H1 (cell line): ENCODE results near the gene CDKN2A. TPM values are rescaled to one million over a fixed set of nuclear protein-coding genes. Genes with fewer than 3 reads are reported as not detected.

ENCODE experiments used
- CTCF ChIA-PET: fragments of 300-600 bp; sonication (Branson Sonifier 250); formaldehyde crosslinking; loops from one replicate; lab custom pipeline; 2021; ENCODE audit not compliant: partially characterized antibody; lab: Charles Lee
- POLR2A ChIA-PET: fragments of 300-600 bp; sonication (Branson Sonifier 250); formaldehyde crosslinking; loops from one replicate; lab custom pipeline; 2021; ENCODE audit warnings: inconsistent platforms; ENCODE audit not compliant: partially characterized antibody; lab: Charles Lee
- DNase-seq, 2 experiments: peaks; one replicate each; pipeline versions ENCODE4 v3.0.0 to v3.0.0-alpha.2; 2010 to 2022; ENCODE audit warnings: low spot score in 2 of 2, low read depth in 1 of 2, mixed read lengths in 1 of 2
- FAIRE-seq: peaks from 2 replicates; lab custom pipeline; 2011; peaks lifted over from hg19 to GRCh38; lab: Jason Lieb, UNC
- H2AFZ ChIP-seq: 2 replicates; pipeline ENCODE4 v1.8.1; 2012; ENCODE audit warnings: low read length, inconsistent platforms
- H2AK5ac ChIP-seq: 2 replicates; pipeline ENCODE4 v1.6.1; 2013; ENCODE audit warnings: low read depth, low read length
- H2BK120ac ChIP-seq: replicated peaks from 2 replicates; pipeline ENCODE3; 2013; ENCODE audit warnings: low read depth, low read length, inconsistent platforms
- H2BK12ac ChIP-seq: 2 replicates; pipeline ENCODE4 v1.6.1; 2013; ENCODE audit warnings: low read depth, low read length
- H2BK15ac ChIP-seq: 2 replicates; pipeline ENCODE4 v1.6.1; 2013; ENCODE audit warnings: low read length
- H2BK20ac ChIP-seq: 2 replicates; pipeline ENCODE4 v1.6.1; 2013; ENCODE audit warnings: low read length
- H2BK5ac ChIP-seq: 2 replicates; pipeline ENCODE4 v1.6.1; 2013; ENCODE audit warnings: low read depth, low read length
- H3K14ac ChIP-seq: 2 replicates; pipeline ENCODE4 v1.6.1; 2013; ENCODE audit warnings: inconsistent platforms; ENCODE audit not compliant: insufficient read length
- H3K18ac ChIP-seq: 2 replicates; pipeline ENCODE4 v1.6.1; 2013; ENCODE audit warnings: low read length; ENCODE audit errors: extremely low read depth
- H3K23ac ChIP-seq: 2 replicates; pipeline ENCODE4 v1.6.1; 2013; ENCODE audit warnings: inconsistent platforms; ENCODE audit not compliant: insufficient read length
- H3K23me2 ChIP-seq: 2 replicates; pipeline ENCODE4 v1.6.1; 2013; ENCODE audit warnings: low read depth, low read length
- H3K27ac ChIP-seq: 2 replicates; pipeline ENCODE4 v1.6.1; 2011; ENCODE audit warnings: low read depth, low read length, inconsistent platforms
- H3K27me3 ChIP-seq, 4 experiments: replicated peaks in 1 of 4; 1 replicate in 1 of 4; 2 replicates in 3 of 4; pipeline versions ENCODE4 v1.6.1 to v1.8.1; 2011 to 2013; ENCODE audit warnings: low read length in 3 of 4, mild to moderate bottlenecking in 3 of 4, inconsistent platforms in 2 of 4, mixed read lengths in 2 of 4, moderate library complexity in 1 of 4; ENCODE audit not compliant: control insufficient read depth in 3 of 4, insufficient read depth in 3 of 4; ENCODE audit errors: extremely low read depth in 1 of 4
- H3K36me3 ChIP-seq, 4 experiments: 2 replicates each; pipeline versions ENCODE4 v1.6.1 to v1.8.1; 2011 to 2013; ENCODE audit warnings: mild to moderate bottlenecking in 4 of 4, low read length in 3 of 4, moderate library complexity in 2 of 4, control low read depth in 1 of 4, inconsistent platforms in 1 of 4; ENCODE audit not compliant: insufficient read depth in 4 of 4, control insufficient read depth in 2 of 4
- H3K4ac ChIP-seq: replicated peaks from 2 replicates; pipeline ENCODE3; 2013; ENCODE audit warnings: low read length, low read depth, mixed read lengths, inconsistent platforms; ENCODE audit not compliant: insufficient read length
- H3K4me1 ChIP-seq, 4 experiments: replicated peaks in 1 of 4; 1 replicate in 1 of 4; 2 replicates in 3 of 4; pipeline versions ENCODE4 v1.6.1 to v1.8.1; 2011 to 2013; ENCODE audit warnings: low read length in 3 of 4, inconsistent platforms in 2 of 4, mixed read lengths in 1 of 4; ENCODE audit not compliant: insufficient read depth in 4 of 4, control insufficient read depth in 3 of 4
- H3K4me2 ChIP-seq, 2 experiments: 2 replicates each; pipeline versions ENCODE4 v1.6.1 to v1.8.1; 2011 to 2013; ENCODE audit warnings: low read depth in 2 of 2, low read length in 2 of 2, control low read depth in 1 of 2, inconsistent platforms in 1 of 2, mild to moderate bottlenecking in 1 of 2; ENCODE audit not compliant: insufficient read depth in 1 of 2
- H3K4me3 ChIP-seq, 4 experiments: fragments of 200-600, 300-600 bp in 1 of 4; sonication (generic), shearing (Covaris generic), sonication (Bioruptor Twin) in 1 of 4; 2 replicates each; pipeline versions ENCODE4 v1.5.1 to v1.8.1; 2011 to 2016; ENCODE audit warnings: low read length in 4 of 4, low read depth in 3 of 4, control low read depth in 2 of 4, inconsistent platforms in 2 of 4, mild to moderate bottlenecking in 2 of 4, mixed read lengths in 1 of 4, moderate library complexity in 1 of 4; ENCODE audit not compliant: insufficient read depth in 2 of 4; ENCODE audit errors: extremely low read depth in 1 of 4
- H3K56ac ChIP-seq: replicated peaks from 2 replicates; pipeline ENCODE3; 2013; ENCODE audit warnings: low read depth, mild to moderate bottlenecking, mixed read lengths, low read length, inconsistent platforms; ENCODE audit not compliant: insufficient read length
- H3K79me1 ChIP-seq: 2 replicates; pipeline ENCODE4 v1.6.1; 2013; ENCODE audit warnings: low read depth, low read length, control low read depth
- H3K79me2 ChIP-seq, 2 experiments: 2 replicates each; pipeline versions ENCODE4 v1.6.1 to v1.8.1; 2012 to 2013; ENCODE audit warnings: low read length in 2 of 2, mild to moderate bottlenecking in 2 of 2, inconsistent platforms in 1 of 2; ENCODE audit not compliant: insufficient read depth in 2 of 2, control insufficient read depth in 1 of 2
- H3K9ac ChIP-seq, 4 experiments: replicated peaks in 1 of 4; 1 replicate in 1 of 4; 2 replicates in 3 of 4; pipeline versions ENCODE4 v1.6.1 to v1.8.1; 2011 to 2013; ENCODE audit warnings: low read depth in 3 of 4, low read length in 3 of 4, control low read depth in 2 of 4, mild to moderate bottlenecking in 2 of 4, moderate library complexity in 2 of 4, inconsistent platforms in 1 of 4; ENCODE audit errors: extremely low read depth in 1 of 4
- H3K9me3 ChIP-seq, 2 experiments: 2 replicates each; pipeline versions ENCODE4 v1.6.1 to v1.8.1; 2012 to 2013; ENCODE audit warnings: mild to moderate bottlenecking in 2 of 2, moderate library complexity in 2 of 2, control low read depth in 1 of 2, inconsistent platforms in 1 of 2, low read depth in 1 of 2, low read length in 1 of 2, mixed read lengths in 1 of 2; ENCODE audit not compliant: insufficient read depth in 2 of 2
- H4K20me1 ChIP-seq, 2 experiments: replicated peaks in 1 of 2; 2 replicates each; pipeline versions ENCODE3 to v1.8.1; 2011 to 2013; ENCODE audit warnings: inconsistent platforms in 2 of 2, low read length in 2 of 2, mild to moderate bottlenecking in 1 of 2; ENCODE audit not compliant: insufficient read depth in 2 of 2, control insufficient read depth in 1 of 2
- H4K5ac ChIP-seq: 2 replicates; pipeline ENCODE4 v1.6.1; 2013; ENCODE audit warnings: low read length, low read depth, mixed read lengths, inconsistent platforms; ENCODE audit not compliant: insufficient read length
- H4K8ac ChIP-seq: 2 replicates; pipeline ENCODE4 v1.8.0; 2013; ENCODE audit warnings: mild to moderate bottlenecking, moderate library complexity, low read length, inconsistent platforms; ENCODE audit not compliant: insufficient read depth; ENCODE audit errors: extremely low read depth
- H4K91ac ChIP-seq: replicated peaks from 2 replicates; pipeline ENCODE3; 2013; ENCODE audit warnings: low read length, mixed read lengths, inconsistent platforms; ENCODE audit not compliant: insufficient read length
- EGR1 ChIP-seq: IDR thresholded peaks from 2 replicates; pipeline ENCODE4 v1.6.1; 2011; ENCODE audit warnings: low read depth, low read length, borderline replicate concordance
- MAFK ChIP-seq: IDR thresholded peaks from 2 replicates; pipeline ENCODE4 v1.6.1; 2012; ENCODE audit warnings: low read depth, mild to moderate bottlenecking, improper control_type of control experiment, low read length
- NANOG ChIP-seq: IDR thresholded peaks from 2 replicates; pipeline ENCODE4 v1.6.1; 2011; ENCODE audit warnings: low read length, low read depth, mild to moderate bottlenecking, inconsistent platforms; ENCODE audit not compliant: insufficient read depth, poor library complexity, severe bottlenecking
- SP1 ChIP-seq: IDR thresholded peaks from 2 replicates; pipeline ENCODE4 v1.6.1; 2011; ENCODE audit warnings: low read depth, low read length
- TCF12 ChIP-seq: IDR thresholded peaks from 2 replicates; pipeline ENCODE4 v1.6.1; 2011; ENCODE audit warnings: low read depth, mild to moderate bottlenecking, low read length
- WGBS, 2 experiments: shearing (Covaris generic) in 1 of 2; methylation state at CpG; one replicate each; pipeline versions ENCODE4 v1.1.6 to v1.1.7; 2013 to 2015; ENCODE audit warnings: low lambda C conversion rate in 2 of 2, mixed read lengths in 2 of 2, inconsistent platforms in 1 of 2, low coverage in 1 of 2, missing lambda C conversion rate in 1 of 2; ENCODE audit not compliant: insufficient replicate concordance in 2 of 2, insufficient coverage in 1 of 2, insufficient read length in 1 of 2; ENCODE audit errors: extremely low coverage in 1 of 2, missing lambda C conversion rate in 1 of 2; 5-methylcytosine and 5-hydroxymethylcytosine counted together
- polyA plus RNA-seq, 7 experiments: library from polyadenylated mRNA; depleted of rRNA in 3 of 7; stranded (reverse) in 5 of 7; unstranded in 2 of 7; fragments of >200 nt in 5 of 7; fragments of 200-250 nt in 2 of 7; gene quantifications; 1 replicate in 5 of 7; 2 replicates in 1 of 7; 4 replicates in 1 of 7; pipeline versions ENCODE4 v1.2.1 to v1.2.3, GENCODE V29; 2011 to 2013; ENCODE audit warnings: missing spikeins in 2 of 7, mixed read lengths in 2 of 7
- total RNA-seq: library from RNA; stranded (reverse); fragmentation: NEBNext Ultra II Directional; extraction: Animal tissue kit (Norgen Biotek cat#: 25700); gene quantifications from 2 replicates; pipeline ENCODE4 v1.2.1, GENCODE V29; 2021

Gene CDKN2A
- total and polyA plus RNA-seq, 2 of the 8 experiments (the other 6 are each of a cell fraction or from before 2014, with no cell fraction given), result 0.51 to 0.73 TPM

GRCh38 chr9:21966140-21966851 is 27.9 kb downstream of the CDKN2A start:
- peak in 1 of 2 experiments; percentile 58 for DNase-seq
- no peak overlapping the region for H2BK15ac ChIP-seq
- H3K23me2 ChIP-seq, result no peaks in the 10 kb centered on the region; the same call in 1 of the 2 replicates
- no peak overlapping the region for H3K4ac ChIP-seq
- H3K79me1 ChIP-seq, result no peaks in the 10 kb centered on the region
- no peak overlapping the region for H2BK120ac ChIP-seq
- WGBS, 2 experiments, result 11% methylated on average over 15 of the region's 15 CpGs; no CpG with 5 or more reads in 1 of the 2 experiments
- peaks cover 0 to 8% (median 0%) of the 10 kb centered on the region in 4 experiments; a peak in 2 of 8 replicates for H3K36me3 ChIP-seq
- H2AK5ac ChIP-seq, result no peak overlapping the region
- H3K27ac ChIP-seq, result no peak overlapping the region
- FAIRE-seq, result no peak
- no peak overlapping the region for H3K56ac ChIP-seq
- no peak overlapping the region for H2BK5ac ChIP-seq
- peaks cover 7 to 25% (median 14%) of the 10 kb centered on the region in 4 experiments for H3K4me1 ChIP-seq
- H3K23ac ChIP-seq, result no peak overlapping the region
- 0 out of 4 replicates have a peak, but pooled peaks cover 0 to 3% of the 10 kb centered on the region in 2 experiments for H3K9me3 ChIP-seq
- no peak overlapping the region for H2AFZ ChIP-seq
- no peak overlapping the region for H2BK20ac ChIP-seq
- no peak overlapping the region for H3K14ac ChIP-seq
- no peaks in the 10 kb centered on the region for H3K79me2 ChIP-seq
- no peak overlapping the region for H4K8ac ChIP-seq
- no peak overlapping the region for H2BK12ac ChIP-seq
- H3K18ac ChIP-seq, result no peak overlapping the region
- H3K4me3 ChIP-seq, result peak overlapping the region in 3 of 4 experiments; percentile 13 to 54 (median 26); a peak in 3 of 8 replicates
- ChIA-PET POLR2A (interaction anchor here (0.8 kb wide), 1 partner anchor 10 kb away, joined by 4 read pairs; no protein-coding TSS in a partner anchor), CTCF (interaction anchor here (0.7 to 1.0 kb wide), 5 partner anchors 12 to 152 kb away, joined by 3 to 5 read pairs (median 4); no protein-coding TSS in a partner anchor)
- H4K5ac ChIP-seq, result no peak overlapping the region
- no peak for TF ChIP-seq MAFK
- no peak for TF ChIP-seq SP1
- TF ChIP-seq TCF12, result peak; percentile 65; the same call in 1 of the 2 replicates
- peak; percentile 32; the same call in 1 of the 2 replicates for TF ChIP-seq EGR1
- TF ChIP-seq NANOG, result no peak
- peak overlapping the region; percentile 61 to 64 for H3K4me2 ChIP-seq
- H4K20me1 ChIP-seq, result peaks cover 14 to 34% of the 10 kb centered on the region in 2 experiments
- H3K27me3 ChIP-seq, result peaks cover 68 to 87% (median 76%) of the 10 kb centered on the region in 4 experiments
- H4K91ac ChIP-seq, result no peak overlapping the region
- no peak overlapping the region for H3K9ac ChIP-seq
